Breast epithelium (tissue), 4 donors: ENCODE measurements around the gene RYR3. TPM values are rescaled to one million over a fixed set of nuclear protein-coding genes. Genes with fewer than 3 reads are reported as not detected.

Experiments used
- DNase-seq, 2 donors: peaks; one replicate each; pipeline ENCODE4 v3.0.0-alpha.2; 2019; ENCODE audit warnings: low spot score in 2 of 2
- H3K27ac ChIP-seq, 2 donors: fragments of 200-600 bp; sonication (generic) in 1 of 2; one replicate each; pipeline ENCODE4 v1.5.1; 2016 to 2019; ENCODE audit warnings: mild to moderate bottlenecking in 1 of 2
- H3K27me3 ChIP-seq, 2 donors: fragments of 200-600 bp; sonication (generic) in 1 of 2; one replicate each; pipeline versions ENCODE4 v1.5.1 to v1.6.0; 2017 to 2019; ENCODE audit warnings: control low read depth in 1 of 2, mild to moderate bottlenecking in 1 of 2
- H3K36me3 ChIP-seq: fragments of 200-600 bp; one replicate; pipeline ENCODE4 v1.5.1; 2019
- H3K4me1 ChIP-seq, 2 donors: fragments of 200-600 bp; sonication (generic); one replicate each; pipeline ENCODE4 v1.5.1; 2016 to 2019; ENCODE audit warnings: control low read depth in 1 of 2
- H3K4me3 ChIP-seq, 3 donors: fragments of 200-600 bp; sonication (generic); 1 replicate in 2 of 3; 2 replicates in 1 of 3; pipeline ENCODE4 v1.5.1; 2016 to 2019; ENCODE audit warnings: mild to moderate bottlenecking in 3 of 3, moderate library complexity in 2 of 3
- H3K9me3 ChIP-seq, 2 donors: fragments of 200-600 bp; sonication (generic) in 1 of 2; one replicate each; pipeline ENCODE4 v1.5.1; 2016 to 2019; ENCODE audit warnings: control low read depth in 1 of 2
- POLR2A ChIP-seq: fragments of 450-650 bp; IDR thresholded peaks from one replicate; pipeline ENCODE4 v1.6.1; 2016; ENCODE audit warnings: antibody characterized with exemption, mild to moderate bottlenecking, moderate library complexity
- POLR2AphosphoS5 ChIP-seq, 3 donors: sonication (generic); formaldehyde crosslinking; IDR thresholded peaks; one replicate each; pipeline ENCODE4 v1.6.1; 2017; ENCODE audit warnings: antibody characterized with exemption in 3 of 3
- intact Hi-C: fragments of 100-400 bp; cut with DNase I; formaldehyde crosslinking; loops from one replicate; pipeline ENCODE4 v1.15.1; 2023; ENCODE audit warnings: low total_unique reads
- total RNA-seq, 3 donors: library from RNA; depleted of rRNA; stranded (reverse); fragments of >200 nt; gene quantifications; one replicate each; pipeline ENCODE4 v1.1.0, GENCODE V29; 2016
- TF ChIP-seq, protein P1 (sequence below), 3 donors: fragments of 450-650 bp; IDR thresholded peaks; one replicate each; pipeline ENCODE4 v1.5.1; 2016 to 2017; ENCODE audit warnings: antibody characterized with exemption in 3 of 3, mild to moderate bottlenecking in 3 of 3, moderate library complexity in 3 of 3

The RYR3 gene
- total RNA-seq, 3 donors from 2014 or later = 1.8 to 4.2 (median 2.6) TPM

- Histone ChIP-seq H3K9me3 (no peaks in the 10 kb centered on the region), H3K4me1 (no peaks in the 10 kb centered on the region), H3K4me3 (no peak overlapping the region), H3K27ac (no peak overlapping the region), H3K36me3 (no peaks in the 10 kb centered on the region), H3K27me3 (no peaks in the 10 kb centered on the region)
- TF ChIP-seq POLR2A (no peak), POLR2AphosphoS5 (IDR thresholded peaks at IDR 0.05) (no peak)
- TF ChIP-seq, protein P1, sequence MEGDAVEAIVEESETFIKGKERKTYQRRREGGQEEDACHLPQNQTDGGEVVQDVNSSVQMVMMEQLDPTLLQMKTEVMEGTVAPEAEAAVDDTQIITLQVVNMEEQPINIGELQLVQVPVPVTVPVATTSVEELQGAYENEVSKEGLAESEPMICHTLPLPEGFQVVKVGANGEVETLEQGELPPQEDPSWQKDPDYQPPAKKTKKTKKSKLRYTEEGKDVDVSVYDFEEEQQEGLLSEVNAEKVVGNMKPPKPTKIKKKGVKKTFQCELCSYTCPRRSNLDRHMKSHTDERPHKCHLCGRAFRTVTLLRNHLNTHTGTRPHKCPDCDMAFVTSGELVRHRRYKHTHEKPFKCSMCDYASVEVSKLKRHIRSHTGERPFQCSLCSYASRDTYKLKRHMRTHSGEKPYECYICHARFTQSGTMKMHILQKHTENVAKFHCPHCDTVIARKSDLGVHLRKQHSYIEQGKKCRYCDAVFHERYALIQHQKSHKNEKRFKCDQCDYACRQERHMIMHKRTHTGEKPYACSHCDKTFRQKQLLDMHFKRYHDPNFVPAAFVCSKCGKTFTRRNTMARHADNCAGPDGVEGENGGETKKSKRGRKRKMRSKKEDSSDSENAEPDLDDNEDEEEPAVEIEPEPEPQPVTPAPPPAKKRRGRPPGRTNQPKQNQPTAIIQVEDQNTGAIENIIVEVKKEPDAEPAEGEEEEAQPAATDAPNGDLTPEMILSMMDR (IDR thresholded peaks at IDR 0.05) = no peak
- no peak for DNase-seq
- intact Hi-C loops = no loop called here
These were observed 351.2 kb downstream of the RYR3 start for GRCh38 chr15:33662014-33662413.

GRCh38 chr15:33664947-33665346 is 354.2 kb downstream of the RYR3 start:
- Histone ChIP-seq H3K4me3 (no peak overlapping the region), H3K4me1 (no peaks in the 10 kb centered on the region), H3K27me3 (no peaks in the 10 kb centered on the region), H3K36me3 (no peaks in the 10 kb centered on the region), H3K27ac (no peak overlapping the region), H3K9me3 (no peaks in the 10 kb centered on the region)
- TF ChIP-seq POLR2AphosphoS5 (IDR thresholded peaks at IDR 0.05) (no peak), POLR2A (no peak)
- TF ChIP-seq, protein P1 (IDR thresholded peaks at IDR 0.05) = no peak
- intact Hi-C loops = no loop called here
- no peak for DNase-seq

- H3K4me3 ChIP-seq = no peak overlapping the region
- no peak for TF ChIP-seq POLR2A
- TF ChIP-seq, protein P1 (IDR thresholded peaks at IDR 0.05) = no peak
- TF ChIP-seq POLR2AphosphoS5 (IDR thresholded peaks at IDR 0.05) = no peak
- no peaks in the 10 kb centered on the region for H3K36me3 ChIP-seq
- H3K27me3 ChIP-seq = no peaks in the 10 kb centered on the region
- DNase-seq = no peak
- no peaks in the 10 kb centered on the region for H3K4me1 ChIP-seq
- intact Hi-C loops = no loop called here
- no peak overlapping the region for H3K27ac ChIP-seq
- no peaks in the 10 kb centered on the region for H3K9me3 ChIP-seq
These were observed 359.8 kb downstream of the RYR3 start for GRCh38 chr15:33670567-33670966.

DNA sequence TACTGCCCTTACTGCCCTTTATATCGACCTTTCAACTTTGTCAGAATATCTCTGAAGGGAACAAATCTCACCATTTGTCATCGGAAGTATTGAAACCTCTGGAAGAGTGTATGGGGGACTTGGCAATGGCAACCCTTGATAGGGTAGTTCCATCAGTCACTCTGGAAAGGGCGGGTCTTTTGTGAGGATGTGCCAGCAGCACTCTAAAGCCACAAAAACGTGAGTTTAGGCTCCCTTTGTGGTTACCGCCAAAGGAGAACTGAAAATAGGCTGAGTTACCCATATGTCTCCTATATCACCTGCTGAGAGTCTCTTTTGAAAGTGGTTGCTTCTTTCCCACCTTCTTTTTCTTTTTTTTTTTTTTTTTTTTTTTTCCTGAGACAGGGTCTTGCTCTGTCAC is 360.7 kb downstream of the RYR3 start:
- TF ChIP-seq, protein P1 (IDR thresholded peaks at IDR 0.05) = no peak
- no peak for TF ChIP-seq POLR2A
- no peak for TF ChIP-seq POLR2AphosphoS5 (IDR thresholded peaks at IDR 0.05)
- no peak overlapping the region for H3K27ac ChIP-seq
- H3K27me3 ChIP-seq = no peaks in the 10 kb centered on the region
- no peaks in the 10 kb centered on the region for H3K4me1 ChIP-seq
- H3K36me3 ChIP-seq = no peaks in the 10 kb centered on the region
- H3K9me3 ChIP-seq = no peaks in the 10 kb centered on the region
- DNase-seq = no peak
- intact Hi-C loops = no loop called here
- no peak overlapping the region for H3K4me3 ChIP-seq

DNA sequence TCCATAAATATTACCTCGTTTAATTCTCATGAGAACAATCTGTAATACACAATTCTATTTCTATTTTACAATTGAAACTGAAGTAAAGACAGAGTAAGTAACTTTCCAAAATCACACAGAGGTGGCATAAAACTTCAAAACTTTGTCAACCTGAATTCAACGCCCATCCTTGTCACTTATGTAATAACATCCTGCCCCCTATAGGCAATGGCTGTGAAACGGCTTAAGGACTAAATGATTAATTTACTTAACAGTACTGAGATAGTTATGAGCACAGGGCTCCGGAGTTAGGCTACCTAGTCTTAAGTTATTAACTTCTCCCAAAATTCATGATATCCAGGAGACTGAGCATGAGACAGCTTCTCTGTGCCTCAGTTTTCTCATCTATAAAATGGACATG is 364.5 kb downstream of the RYR3 start:
- Histone ChIP-seq H3K27me3 (no peaks in the 10 kb centered on the region), H3K9me3 (no peaks in the 10 kb centered on the region), H3K4me1 (no peaks in the 10 kb centered on the region), H3K4me3 (no peak overlapping the region), H3K36me3 (no peaks in the 10 kb centered on the region), H3K27ac (no peak overlapping the region)
- no peak for DNase-seq
- TF ChIP-seq POLR2AphosphoS5 (IDR thresholded peaks at IDR 0.05) (no peak), POLR2A (no peak)
- TF ChIP-seq, protein P1 (IDR thresholded peaks at IDR 0.05) = no peak
- intact Hi-C loops = no loop called here
